HPDE6-E6E7 (cell line): Measurements from ENCODE around the gene ZNF230.

Experiments
- DNase-seq: peaks from one replicate; pipeline ENCODE4 v3.0.0; 2011; ENCODE audit warnings: missing footprints; ENCODE audit errors: extremely low spot score

The ZNF230 gene

DNA sequence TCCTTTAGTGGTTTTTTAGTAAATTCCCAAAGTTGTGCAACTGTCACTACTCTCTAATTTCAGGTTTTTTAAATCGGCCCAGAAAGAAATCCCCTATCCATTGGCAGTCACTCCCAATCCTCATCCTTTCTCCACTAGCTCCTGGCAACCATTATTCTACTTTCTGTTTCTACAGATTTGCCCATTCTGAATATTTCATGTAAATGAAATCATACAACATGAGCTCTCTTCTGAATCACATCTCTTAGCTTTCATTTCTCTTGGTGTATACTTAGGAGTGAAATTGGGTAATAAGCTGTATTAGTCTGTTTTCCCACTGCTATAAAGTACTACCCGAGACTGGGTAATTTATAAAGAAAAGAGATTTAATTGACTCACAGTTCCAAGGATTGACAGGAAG is 39.4 kb downstream of the ZNF230 start:
- DNase-seq: no peak

DNA sequence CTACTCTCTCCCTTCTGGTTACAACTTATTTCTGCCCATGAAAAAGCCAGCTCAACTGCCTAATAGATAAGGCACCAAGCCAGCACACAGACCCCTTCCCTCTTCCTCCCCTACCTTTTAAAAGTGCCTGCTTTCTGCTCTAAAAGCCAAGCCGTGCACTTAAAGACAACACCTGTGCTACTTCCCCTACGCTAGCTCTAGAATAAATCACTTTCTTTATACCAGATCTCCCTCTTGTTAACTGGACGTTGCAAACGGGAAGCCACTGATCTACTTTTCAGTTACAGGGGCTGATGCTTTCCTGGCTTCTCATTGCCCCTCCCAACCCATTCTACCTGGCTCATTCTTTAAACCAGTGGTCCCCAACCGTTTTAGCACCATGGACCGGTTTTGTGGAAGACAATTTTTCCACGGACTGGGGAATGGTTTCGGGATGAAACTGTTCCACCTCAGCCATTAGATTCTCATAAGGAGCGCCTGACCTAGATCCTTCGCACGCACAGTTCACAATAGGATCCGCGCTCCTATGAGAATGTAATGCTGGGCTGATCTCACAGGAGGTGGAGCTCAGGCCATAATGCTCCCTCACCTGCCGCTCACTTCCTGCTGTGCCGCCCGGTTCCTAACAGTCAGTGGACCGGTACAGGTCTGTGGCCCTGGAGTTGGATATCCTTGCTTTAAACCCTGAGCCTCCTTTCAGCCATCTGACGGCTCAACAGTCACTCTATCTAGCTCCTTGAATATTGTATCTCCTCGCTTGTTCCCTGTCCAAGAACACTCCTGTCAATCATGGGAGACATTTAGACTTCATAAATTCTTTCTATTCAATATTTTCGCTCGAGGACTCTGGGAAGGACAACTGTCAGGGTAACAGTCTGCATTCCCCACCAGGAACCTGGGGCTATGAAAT is 48.2 kb downstream of the ZNF230 start:
- DNase-seq: peak; percentile 29

DNA sequence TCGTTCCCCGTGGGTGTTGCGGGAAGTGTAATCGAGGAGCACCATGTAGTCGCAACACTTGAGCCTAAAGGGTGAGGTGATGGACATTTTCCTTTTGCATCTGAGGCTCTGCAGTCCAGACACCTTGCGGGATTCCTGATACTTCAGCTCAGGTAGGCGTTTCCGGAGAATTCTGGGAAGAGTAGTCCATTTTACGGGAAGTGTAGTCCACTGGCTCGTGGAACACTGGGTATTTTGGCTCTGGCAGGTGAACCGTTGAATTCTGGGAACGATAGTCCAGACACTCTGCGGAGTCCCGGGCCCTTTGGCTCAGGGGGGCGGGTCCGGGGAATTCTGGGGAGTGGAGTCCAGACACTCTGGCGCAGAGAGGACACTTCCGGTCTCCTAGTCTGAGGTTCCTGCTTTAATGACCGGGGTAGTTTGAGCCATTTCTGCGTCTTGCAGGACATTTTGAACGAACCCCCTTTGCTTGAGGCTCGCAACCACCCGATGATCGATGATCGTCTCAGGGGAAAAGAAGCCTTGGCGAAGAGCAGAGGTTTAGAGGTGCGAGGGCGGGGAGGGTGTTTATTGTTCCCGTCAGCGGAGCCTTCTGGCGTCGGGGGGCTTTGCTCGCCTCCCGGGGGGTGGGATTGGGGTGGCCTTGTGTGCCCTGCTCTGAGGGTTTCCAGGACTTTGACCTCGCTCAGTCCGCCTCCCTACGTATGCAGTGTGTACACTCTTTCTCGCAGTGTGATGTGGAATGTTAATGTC is 49.1 kb downstream of the ZNF230 start, which contains the start of gene ZNF223:
ZNF223 (plus strand) TSS at position 387 of the 753 bp plus-strand sequence. CDS start 3,141 bp downstream, outside the sequence.
- peak; percentile 99 for DNase-seq

DNA sequence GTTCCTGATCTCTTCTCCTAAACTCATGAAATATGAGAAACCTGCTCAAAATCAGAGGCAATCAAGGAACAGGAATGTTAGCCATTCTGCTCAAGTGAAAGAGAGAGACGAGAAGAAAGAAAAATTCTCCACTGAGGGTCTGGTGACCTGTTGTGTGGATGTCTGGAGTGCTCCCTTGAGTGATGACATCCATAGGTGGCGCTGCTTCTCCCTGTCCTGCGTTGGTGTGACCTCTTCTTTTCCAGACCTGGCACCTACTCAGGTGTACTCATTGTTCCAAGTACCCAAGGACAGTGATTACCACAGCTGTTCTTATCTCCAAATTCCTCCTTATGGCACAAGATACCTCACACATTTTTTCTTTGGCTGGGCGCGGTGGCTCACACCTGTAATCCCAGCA is 53.1 kb downstream of the ZNF230 start:
- DNase-seq: no peak

DNA sequence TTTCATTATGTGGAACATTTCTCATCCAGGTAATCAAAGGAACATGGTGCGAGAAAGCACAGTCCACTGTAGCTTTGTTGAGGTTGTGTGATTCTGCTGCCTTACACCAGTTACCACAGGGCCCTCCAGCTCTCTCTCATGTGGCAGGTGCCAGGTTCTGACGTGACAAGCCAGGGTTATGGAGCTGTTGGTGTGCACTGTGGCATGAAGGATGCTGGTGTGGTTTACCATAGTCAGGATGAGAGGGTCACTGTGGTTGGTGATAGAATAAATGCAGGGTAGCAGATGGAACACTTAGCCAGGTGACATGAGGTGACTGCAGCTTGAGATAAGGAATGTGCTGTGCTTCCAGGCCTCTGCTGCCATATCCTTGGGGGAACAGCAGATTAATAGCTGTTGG is 56.5 kb downstream of the ZNF230 start:
- DNase-seq: no peak

DNA sequence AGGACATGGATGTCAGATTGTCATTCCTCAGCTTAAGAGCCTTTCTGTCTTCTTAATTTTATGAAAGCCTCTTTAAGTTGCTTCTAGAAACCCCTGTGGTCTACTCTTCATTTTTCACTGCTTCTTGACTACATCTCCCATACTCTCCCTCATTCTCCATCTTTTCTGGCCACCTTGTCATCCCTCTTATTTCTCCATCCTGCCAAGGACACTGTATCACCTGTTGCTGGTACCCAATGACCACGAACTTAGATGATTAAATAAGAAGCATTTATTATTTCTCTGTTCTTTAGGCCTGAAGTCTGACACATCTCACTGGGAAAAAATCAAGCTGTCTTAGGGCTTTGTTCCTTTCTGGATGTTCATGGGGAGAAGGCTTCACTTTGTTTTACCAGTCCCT is 58.3 kb downstream of the ZNF230 start:
- no peak for DNase-seq
